Type B pancreatic cell (in vitro differentiated cells): ENCODE data around the gene NOC2L. TPM values are rescaled to one million over a fixed set of nuclear protein-coding genes. Genes with fewer than 3 reads are reported as not detected.

ENCODE experiments used
- DNase-seq: peaks from one replicate; pipeline ENCODE4 v3.0.0; 2021; ENCODE audit warnings: mixed read lengths; ENCODE audit not compliant: unreplicated experiment; ENCODE audit errors: extremely low spot score
- H3K27ac Mint-ChIP-seq: 2 replicates; pipeline ENCODE4 v1.8.0; 2021; ENCODE audit warnings: mild to moderate bottlenecking, mixed read lengths
- H3K27me3 Mint-ChIP-seq: 2 replicates; pipeline ENCODE4 v1.8.0; 2021; ENCODE audit warnings: mixed read lengths
- H3K36me3 Mint-ChIP-seq: 2 replicates; pipeline ENCODE4 v1.8.0; 2021; ENCODE audit warnings: mixed read lengths
- H3K4me1 Mint-ChIP-seq: one replicate; pipeline ENCODE4 v1.8.0; 2021; ENCODE audit warnings: mixed read lengths; ENCODE audit not compliant: unreplicated experiment
- H3K4me3 Mint-ChIP-seq: 2 replicates; pipeline ENCODE4 v1.8.0; 2021; ENCODE audit warnings: mild to moderate bottlenecking, mixed read lengths
- H3K9me3 Mint-ChIP-seq: 2 replicates; pipeline ENCODE4 v1.8.0; 2021; ENCODE audit warnings: mixed read lengths
- total RNA-seq: library from RNA; stranded (reverse); gene quantifications from 2 replicates; pipeline ENCODE4 v1.2.1, GENCODE V29; 2021; ENCODE audit warnings: low replicate concordance
- TF ChIP-seq, protein P1 (sequence below): fragments of 200-600 bp; sonication (generic); conservative IDR thresholded peaks from 2 replicates; pipeline ENCODE4 v1.5.0; 2021; ENCODE audit warnings: antibody characterized with exemption, mild to moderate bottlenecking

NOC2L gene
- total RNA-seq, 1 donor from 2014 or later: 87.2 TPM

DNA sequence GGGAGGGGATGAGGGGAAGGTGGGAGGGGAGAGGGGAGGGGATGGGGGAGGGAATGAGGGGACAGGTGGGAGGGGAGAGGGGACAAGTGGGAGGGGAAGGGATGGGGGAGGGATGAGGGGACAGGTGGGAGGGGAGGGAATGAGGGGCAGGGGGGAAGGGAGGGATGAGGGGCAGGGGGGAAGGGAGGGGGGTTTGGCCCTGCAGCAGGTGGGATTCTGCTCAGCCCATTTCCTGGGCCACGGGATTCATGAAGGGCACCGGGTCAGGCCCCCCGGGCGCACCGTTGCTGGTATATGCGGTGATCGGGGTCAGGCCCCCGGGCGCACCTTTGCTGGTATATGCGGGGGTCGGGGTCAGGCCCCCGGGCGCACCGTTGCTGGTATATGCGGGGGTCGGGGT, 50.4 kb downstream of the NOC2L start:
- peaks cover 29% of the 10 kb centered on the region for H3K27me3 Mint-ChIP-seq
- no peaks in the 10 kb centered on the region for H3K9me3 Mint-ChIP-seq
- H3K27ac Mint-ChIP-seq: no peak overlapping the region
- DNase-seq: no peak
- TF ChIP-seq, protein P1, sequence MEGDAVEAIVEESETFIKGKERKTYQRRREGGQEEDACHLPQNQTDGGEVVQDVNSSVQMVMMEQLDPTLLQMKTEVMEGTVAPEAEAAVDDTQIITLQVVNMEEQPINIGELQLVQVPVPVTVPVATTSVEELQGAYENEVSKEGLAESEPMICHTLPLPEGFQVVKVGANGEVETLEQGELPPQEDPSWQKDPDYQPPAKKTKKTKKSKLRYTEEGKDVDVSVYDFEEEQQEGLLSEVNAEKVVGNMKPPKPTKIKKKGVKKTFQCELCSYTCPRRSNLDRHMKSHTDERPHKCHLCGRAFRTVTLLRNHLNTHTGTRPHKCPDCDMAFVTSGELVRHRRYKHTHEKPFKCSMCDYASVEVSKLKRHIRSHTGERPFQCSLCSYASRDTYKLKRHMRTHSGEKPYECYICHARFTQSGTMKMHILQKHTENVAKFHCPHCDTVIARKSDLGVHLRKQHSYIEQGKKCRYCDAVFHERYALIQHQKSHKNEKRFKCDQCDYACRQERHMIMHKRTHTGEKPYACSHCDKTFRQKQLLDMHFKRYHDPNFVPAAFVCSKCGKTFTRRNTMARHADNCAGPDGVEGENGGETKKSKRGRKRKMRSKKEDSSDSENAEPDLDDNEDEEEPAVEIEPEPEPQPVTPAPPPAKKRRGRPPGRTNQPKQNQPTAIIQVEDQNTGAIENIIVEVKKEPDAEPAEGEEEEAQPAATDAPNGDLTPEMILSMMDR: no peak
- H3K36me3 Mint-ChIP-seq: peaks cover 4% of the 10 kb centered on the region
- H3K4me1 Mint-ChIP-seq: peaks cover 23% of the 10 kb centered on the region
- H3K4me3 Mint-ChIP-seq: no peak overlapping the region

DNA sequence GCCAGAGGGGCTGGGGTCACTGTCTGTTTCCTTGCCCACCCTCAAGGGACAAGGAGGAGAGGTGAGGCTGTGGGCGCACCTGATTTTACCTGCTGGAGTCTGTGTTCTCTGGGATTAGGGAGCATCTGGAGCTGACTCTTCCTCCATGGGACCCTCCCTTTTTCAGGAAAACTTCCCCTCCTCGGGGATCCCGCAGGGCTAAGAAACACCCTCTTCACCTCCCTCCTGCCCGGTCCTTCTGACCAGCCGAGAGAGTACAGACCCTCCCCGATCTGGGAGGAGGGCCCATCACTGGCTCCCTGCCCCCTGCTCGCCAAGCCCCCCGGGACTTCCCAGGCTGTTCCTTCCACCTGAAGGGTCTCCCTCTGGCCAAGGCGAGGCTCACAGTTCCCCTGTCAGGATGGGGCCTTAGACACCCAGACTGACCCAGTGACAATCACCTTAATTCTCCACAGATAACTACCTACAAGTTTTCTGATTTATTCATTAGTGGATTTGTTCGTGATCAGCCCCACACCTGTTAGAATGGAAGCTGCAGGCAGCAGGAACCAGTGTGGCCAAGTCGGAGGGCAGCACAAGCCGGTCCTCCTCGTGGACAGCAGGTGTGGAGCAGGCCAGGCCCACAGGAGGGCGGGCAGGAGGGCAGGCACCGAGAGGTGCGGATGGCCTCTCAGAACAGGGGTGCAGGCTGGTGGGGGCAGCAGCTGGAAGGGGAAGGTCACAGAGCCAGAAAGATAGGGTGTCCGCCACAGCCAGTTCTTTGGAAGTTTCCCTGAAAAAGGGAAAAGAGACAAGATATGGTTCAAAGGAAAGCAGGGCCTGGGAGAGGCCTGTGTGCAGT, 51.2 kb downstream of the NOC2L start:
- no peak overlapping the region for H3K27ac Mint-ChIP-seq
- DNase-seq: peak; percentile 62
- TF ChIP-seq, protein P1: no peak
- H3K36me3 Mint-ChIP-seq: peaks cover 4% of the 10 kb centered on the region
- H3K27me3 Mint-ChIP-seq: peaks cover 28% of the 10 kb centered on the region
- H3K4me3 Mint-ChIP-seq: no peak overlapping the region
- peaks cover 23% of the 10 kb centered on the region for H3K4me1 Mint-ChIP-seq
- H3K9me3 Mint-ChIP-seq: no peaks in the 10 kb centered on the region

DNA sequence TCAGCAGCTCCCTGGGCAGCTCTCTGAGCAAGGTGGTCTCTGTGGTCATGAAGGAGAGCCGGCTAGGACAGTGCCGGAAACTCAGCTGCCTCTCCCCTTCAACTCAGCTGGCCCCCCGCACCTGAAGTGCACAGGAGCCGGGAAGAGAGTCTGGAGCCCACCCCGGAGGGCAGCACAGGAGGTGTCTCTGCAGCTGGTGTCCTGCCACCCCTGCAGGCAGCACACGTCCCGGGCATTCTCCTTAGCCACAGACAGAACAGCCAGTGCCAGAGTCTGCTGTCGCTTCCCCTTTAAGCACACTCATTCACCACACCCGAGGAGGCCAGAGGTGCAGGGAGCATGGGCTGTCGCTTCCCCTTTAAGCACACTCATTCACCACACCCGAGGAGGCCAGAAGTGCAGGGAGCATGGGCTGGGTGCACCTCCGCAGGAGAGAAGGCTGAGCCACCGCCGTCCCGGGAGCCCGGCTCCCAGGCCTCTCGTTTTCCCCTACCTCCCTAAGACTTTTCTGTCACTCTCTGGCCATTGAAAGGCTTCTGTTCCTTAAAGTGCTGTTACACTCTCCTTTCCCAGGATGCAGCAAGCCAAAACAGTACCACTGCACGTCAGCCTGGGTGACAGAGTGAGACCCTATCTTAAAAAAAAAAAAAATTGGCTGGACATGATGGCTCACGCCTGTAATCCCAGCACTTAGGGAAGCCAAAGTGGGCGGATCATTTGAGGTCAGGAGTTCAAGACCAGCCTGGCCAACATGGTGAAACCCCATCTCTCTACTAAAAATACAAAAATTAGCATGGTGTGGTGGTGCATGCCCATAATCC, 52.2 kb downstream of the NOC2L start:
- Mint-ChIP-seq H3K4me3 (peak overlapping the region; percentile 68), H3K36me3 (peaks cover 4% of the 10 kb centered on the region), H3K27me3 (peaks cover 23% of the 10 kb centered on the region), H3K9me3 (no peaks in the 10 kb centered on the region), H3K27ac (peak overlapping the region; percentile 36), H3K4me1 (peaks cover 16% of the 10 kb centered on the region)
- DNase-seq: peak; percentile 65
- TF ChIP-seq, protein P1: no peak

DNA sequence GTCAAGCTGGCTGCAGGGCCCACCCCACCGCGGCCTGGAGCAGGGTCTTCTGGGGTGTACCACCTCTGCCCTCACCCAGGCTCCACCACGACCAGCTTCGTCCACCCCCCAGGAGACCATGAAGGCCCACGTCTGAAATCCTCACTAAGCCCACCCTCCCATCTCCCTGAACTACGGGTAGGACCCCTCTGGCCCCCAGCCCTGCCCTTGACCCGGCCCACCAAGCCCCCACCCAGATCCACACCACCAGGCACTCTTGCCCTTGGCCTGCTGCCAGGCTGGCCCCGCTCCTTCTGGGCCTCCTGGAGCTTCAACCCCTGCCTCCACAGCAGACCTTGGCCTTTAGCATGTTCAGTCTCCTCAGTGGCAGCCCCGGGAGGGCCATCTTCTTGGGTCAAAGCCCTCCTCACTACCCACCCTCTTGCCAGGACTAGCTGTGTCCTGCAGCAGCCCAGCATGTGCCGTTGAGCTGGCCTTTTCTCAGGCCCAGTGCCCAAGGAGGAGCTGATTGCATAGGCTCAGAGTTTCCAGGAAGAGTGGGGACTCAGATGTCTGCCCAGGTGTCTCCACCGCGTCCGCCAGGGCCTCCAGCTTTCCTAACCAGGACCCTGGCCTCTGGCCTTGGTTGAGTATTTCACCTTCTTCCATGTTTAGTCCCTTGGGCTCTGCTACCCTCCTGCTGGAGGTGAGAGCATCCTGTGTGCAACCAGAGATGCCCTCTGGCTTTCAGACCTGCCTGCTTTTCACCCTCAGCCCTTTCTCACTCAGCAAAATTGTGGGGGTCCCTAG, 53.1 kb downstream of the NOC2L start:
- peak; percentile 66 for DNase-seq

More for the DNA sequence above, 53.1 kb downstream of the NOC2L start:
- peak overlapping the region; percentile 88 for H3K4me3 Mint-ChIP-seq
- peaks cover 11% of the 10 kb centered on the region for H3K4me1 Mint-ChIP-seq
- H3K27ac Mint-ChIP-seq: peak overlapping the region; percentile 78
- H3K36me3 Mint-ChIP-seq: peaks cover 1% of the 10 kb centered on the region
- H3K27me3 Mint-ChIP-seq: peaks cover 24% of the 10 kb centered on the region
- H3K9me3 Mint-ChIP-seq: no peaks in the 10 kb centered on the region
- TF ChIP-seq, protein P1: no peak
